DOHH2 (cell line): ENCODE data around the gene RGS9.

Experiments used
- H3F3A ChIP-seq: fragments of 200-600 bp; sonication (generic), shearing (Covaris generic); 2 replicates; pipeline ENCODE4 v1.6.0; 2016; ENCODE audit warnings: antibody characterized with exemption, mild to moderate bottlenecking; ENCODE audit not compliant: control insufficient read depth, insufficient read depth
- H3K27ac ChIP-seq: fragments of 200-600 bp; sonication (generic); 2 replicates; pipeline ENCODE4 v1.5.1; 2014; ENCODE audit warnings: low read depth, mild to moderate bottlenecking, low read length, moderate library complexity
- H3K27me3 ChIP-seq: fragments of 200-600 bp; sonication (generic); 2 replicates; pipeline ENCODE4 v1.6.1; 2014; ENCODE audit warnings: mild to moderate bottlenecking, low read length, mixed read lengths; ENCODE audit not compliant: control insufficient read depth
- H3K36me3 ChIP-seq: fragments of 200-600 bp; sonication (generic); 2 replicates; pipeline ENCODE4 v1.6.1; 2014; ENCODE audit warnings: mild to moderate bottlenecking, low read length, moderate library complexity, mixed read lengths; ENCODE audit not compliant: control insufficient read depth
- H3K4me1 ChIP-seq: fragments of 200-600 bp; sonication (generic); 2 replicates; pipeline ENCODE4 v1.6.1; 2014; ENCODE audit warnings: mild to moderate bottlenecking, low read length, mixed read lengths; ENCODE audit not compliant: control insufficient read depth
- H3K4me2 ChIP-seq: fragments of 200-600 bp; sonication (generic); 2 replicates; pipeline ENCODE4 v1.6.0; 2014; ENCODE audit warnings: mild to moderate bottlenecking, low read length, moderate library complexity
- H3K4me3 ChIP-seq: fragments of 200-600 bp; sonication (generic); 2 replicates; pipeline ENCODE4 v1.5.1; 2014; ENCODE audit warnings: mild to moderate bottlenecking, low read length, mixed read lengths
- H3K79me2 ChIP-seq: fragments of 200-600 bp; sonication (generic); 2 replicates; pipeline ENCODE4 v1.6.1; 2014; ENCODE audit warnings: mild to moderate bottlenecking, low read length, mixed read lengths; ENCODE audit not compliant: control insufficient read depth
- H3K9me2 ChIP-seq: fragments of 200-600 bp; sonication (generic); replicated peaks from 2 replicates; pipeline ENCODE4 v1.6.1; 2014; ENCODE audit warnings: mild to moderate bottlenecking, low read length, mixed read lengths; ENCODE audit not compliant: control insufficient read depth
- H3K9me3 ChIP-seq: fragments of 200-600 bp; sonication (generic); 2 replicates; pipeline ENCODE4 v1.6.1; 2014; ENCODE audit warnings: antibody characterized with exemption, low read length, mixed read lengths; ENCODE audit not compliant: control insufficient read depth, insufficient read depth
- H4K20me1 ChIP-seq: fragments of 200-600 bp; sonication (generic); 2 replicates; pipeline ENCODE4 v1.6.0; 2014; ENCODE audit warnings: low read depth, mild to moderate bottlenecking, antibody characterized with exemption, low read length, moderate library complexity; ENCODE audit not compliant: control insufficient read depth, insufficient read depth
- EZH2phosphoT487 ChIP-seq: fragments of 200-600 bp; sonication (generic); IDR thresholded peaks from 2 replicates; pipeline ENCODE4 v1.6.1; 2017; ENCODE audit warnings: borderline replicate concordance, mild to moderate bottlenecking, antibody characterized with exemption, low read length, moderate library complexity, mixed read lengths
- TF ChIP-seq, protein P1 (sequence below): fragments of 200-600 bp; sonication (generic); IDR thresholded peaks from one replicate; pipeline ENCODE4 v1.5.1; 2014; ENCODE audit warnings: antibody characterized with exemption, mild to moderate bottlenecking, low read depth, low read length; ENCODE audit not compliant: poor library complexity, severe bottlenecking

Gene RGS9

DNA sequence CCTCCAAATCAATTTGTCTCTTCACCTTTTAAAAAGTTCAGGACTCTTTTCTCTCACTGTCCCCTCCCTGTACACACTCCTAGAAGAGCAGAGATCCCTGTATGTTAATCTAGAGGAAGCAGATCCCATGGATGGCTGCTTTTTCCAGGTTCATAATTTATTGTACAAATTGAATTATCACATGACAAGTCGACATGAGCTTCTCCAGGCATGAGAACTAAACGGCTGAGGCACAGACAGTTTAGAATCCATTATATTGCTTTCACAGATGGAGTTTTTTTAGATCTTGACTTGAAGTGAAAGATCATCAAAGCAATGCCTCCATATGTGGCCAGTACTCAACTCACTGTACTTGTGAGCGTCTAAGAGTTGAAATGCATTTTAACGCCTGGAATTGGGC is 47.9 kb downstream of the RGS9 start:
- H3K4me3 ChIP-seq, result no peak overlapping the region
- H3K9me2 ChIP-seq, result no peaks in the 10 kb centered on the region
- no peaks in the 10 kb centered on the region for H4K20me1 ChIP-seq
- peaks cover 13% of the 10 kb centered on the region for H3K36me3 ChIP-seq
- H3K9me3 ChIP-seq, result no peaks in the 10 kb centered on the region
- H3F3A ChIP-seq, result peaks cover 23% of the 10 kb centered on the region
- TF ChIP-seq EZH2phosphoT487, result no peak
- TF ChIP-seq, protein P1, sequence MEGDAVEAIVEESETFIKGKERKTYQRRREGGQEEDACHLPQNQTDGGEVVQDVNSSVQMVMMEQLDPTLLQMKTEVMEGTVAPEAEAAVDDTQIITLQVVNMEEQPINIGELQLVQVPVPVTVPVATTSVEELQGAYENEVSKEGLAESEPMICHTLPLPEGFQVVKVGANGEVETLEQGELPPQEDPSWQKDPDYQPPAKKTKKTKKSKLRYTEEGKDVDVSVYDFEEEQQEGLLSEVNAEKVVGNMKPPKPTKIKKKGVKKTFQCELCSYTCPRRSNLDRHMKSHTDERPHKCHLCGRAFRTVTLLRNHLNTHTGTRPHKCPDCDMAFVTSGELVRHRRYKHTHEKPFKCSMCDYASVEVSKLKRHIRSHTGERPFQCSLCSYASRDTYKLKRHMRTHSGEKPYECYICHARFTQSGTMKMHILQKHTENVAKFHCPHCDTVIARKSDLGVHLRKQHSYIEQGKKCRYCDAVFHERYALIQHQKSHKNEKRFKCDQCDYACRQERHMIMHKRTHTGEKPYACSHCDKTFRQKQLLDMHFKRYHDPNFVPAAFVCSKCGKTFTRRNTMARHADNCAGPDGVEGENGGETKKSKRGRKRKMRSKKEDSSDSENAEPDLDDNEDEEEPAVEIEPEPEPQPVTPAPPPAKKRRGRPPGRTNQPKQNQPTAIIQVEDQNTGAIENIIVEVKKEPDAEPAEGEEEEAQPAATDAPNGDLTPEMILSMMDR, result no peak
- H3K4me2 ChIP-seq, result no peak overlapping the region
- no peaks in the 10 kb centered on the region for H3K79me2 ChIP-seq
- no peaks in the 10 kb centered on the region for H3K27me3 ChIP-seq
- H3K27ac ChIP-seq, result no peak overlapping the region
- H3K4me1 ChIP-seq, result peaks cover 87% of the 10 kb centered on the region

DNA sequence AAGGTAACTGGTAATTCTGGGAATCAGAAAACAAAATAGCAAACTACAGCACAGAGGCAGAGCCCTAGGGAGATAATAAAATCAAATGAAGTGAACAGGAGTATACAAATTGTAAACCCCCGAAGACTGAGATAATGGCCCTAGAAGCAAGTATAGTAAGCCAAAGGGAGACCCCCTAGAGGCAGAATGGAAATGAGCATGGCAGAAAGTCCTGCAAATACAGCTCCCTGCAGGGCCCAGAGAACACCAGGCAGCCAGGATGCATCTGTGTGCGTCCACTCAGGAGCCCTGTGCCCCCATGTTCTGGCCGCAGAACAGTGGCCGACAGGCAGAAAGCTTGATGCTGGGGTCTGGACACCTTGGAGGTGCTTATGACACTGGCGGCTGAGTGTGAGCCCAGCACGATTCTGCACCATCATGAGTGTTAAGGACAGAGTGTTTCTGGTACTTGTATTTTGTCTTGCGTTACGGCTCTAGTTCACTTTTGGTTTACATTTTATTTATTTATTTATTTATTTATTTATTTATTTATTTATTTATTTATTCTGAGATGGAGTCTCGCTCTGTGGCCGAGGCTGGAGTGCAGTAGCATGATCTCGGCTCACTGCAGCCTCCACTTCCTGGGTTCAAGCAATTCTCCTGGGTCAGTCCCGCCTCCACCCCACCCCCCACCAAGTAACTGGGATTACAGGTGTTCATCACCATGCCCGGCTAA is 48.7 kb downstream of the RGS9 start:
- Histone ChIP-seq H3K9me3 (no peaks in the 10 kb centered on the region), H3K4me2 (no peak overlapping the region), H3K27ac (no peak overlapping the region), H3F3A (peaks cover 16% of the 10 kb centered on the region), H4K20me1 (no peaks in the 10 kb centered on the region), H3K9me2 (no peaks in the 10 kb centered on the region), H3K27me3 (no peaks in the 10 kb centered on the region), H3K36me3 (peaks cover 17% of the 10 kb centered on the region), H3K79me2 (no peaks in the 10 kb centered on the region), H3K4me3 (no peak overlapping the region), H3K4me1 (peaks cover 87% of the 10 kb centered on the region)
- TF ChIP-seq, protein P1, result peak; percentile 27
- no peak for TF ChIP-seq EZH2phosphoT487

DNA sequence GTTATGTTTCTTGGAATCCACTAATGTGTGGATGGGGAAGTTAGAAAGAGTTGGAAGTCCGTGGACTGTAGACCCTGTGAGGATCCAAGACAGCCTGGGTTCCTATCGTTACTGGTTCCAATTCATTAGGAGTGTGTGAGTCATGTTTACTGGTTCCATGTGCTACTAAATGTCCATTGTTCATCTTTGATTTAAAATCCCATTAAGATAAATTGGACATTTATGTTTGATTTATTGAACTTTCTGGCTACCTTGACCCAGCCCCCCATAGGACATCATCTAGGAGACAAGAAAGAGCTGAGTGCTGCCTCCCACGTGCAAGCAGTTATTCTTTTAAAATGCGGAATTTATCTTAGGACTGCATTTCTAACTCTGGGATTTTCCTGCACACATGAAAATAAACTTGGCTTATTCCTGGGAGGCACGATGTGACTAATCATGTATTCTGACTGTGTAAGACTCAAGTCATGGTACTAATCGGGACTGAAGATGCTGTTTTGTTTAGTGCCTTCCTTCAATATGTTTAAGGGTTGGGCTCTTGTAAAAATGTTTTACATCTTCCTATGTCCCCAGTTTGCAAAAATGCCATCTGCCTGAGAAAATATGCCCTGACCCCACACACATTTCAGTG is 53.4 kb downstream of the RGS9 start:
- Histone ChIP-seq H3K4me1 (peaks cover 55% of the 10 kb centered on the region), H3K79me2 (no peaks in the 10 kb centered on the region), H3F3A (peaks cover 2% of the 10 kb centered on the region; the same call in 1 of the 2 replicates), H3K36me3 (peaks cover 18% of the 10 kb centered on the region), H4K20me1 (no peaks in the 10 kb centered on the region), H3K9me2 (no peaks in the 10 kb centered on the region), H3K27me3 (no peaks in the 10 kb centered on the region), H3K9me3 (no peaks in the 10 kb centered on the region), H3K27ac (no peak overlapping the region), H3K4me2 (peak overlapping the region; percentile 15), H3K4me3 (no peak overlapping the region; the same call in 1 of the 2 replicates)
- TF ChIP-seq, protein P1, result no peak
- TF ChIP-seq EZH2phosphoT487, result no peak
